GM11168 (cell line): ENCODE data around the gene WASHC2C.
"Not testable (repeated sequence)": the region's sequence is repeated elsewhere in the genome, so short reads cannot be mapped to it uniquely, and the experiment has no call there.

ENCODE experiments used
- in situ Hi-C: fragments of 300-500 bp; cut with MboI; formaldehyde crosslinking; loops from one replicate; pipeline ENCODE4 v1.12.0; 2022; ENCODE audit warnings: low sequenced_read_pairs; ENCODE audit not compliant: unreplicated experiment

The WASHC2C gene

GRCh38 chr10:45757661-45758396 is 30.8 kb downstream of the WASHC2C start:
- in situ Hi-C loops = not testable (repeated sequence)

- in situ Hi-C loops = not testable (repeated sequence)
These were observed 34.6 kb downstream of the WASHC2C start for GRCh38 chr10:45761622-45762021.

- in situ Hi-C loops = not testable (repeated sequence)
These were observed 36.0 kb downstream of the WASHC2C start for GRCh38 chr10:45763037-45763436.

GRCh38 chr10:45768334-45768733 is 41.3 kb downstream of the WASHC2C start:
- in situ Hi-C loops = not testable (repeated sequence)

- in situ Hi-C loops = not testable (repeated sequence)
These were observed 44.8 kb downstream of the WASHC2C start for GRCh38 chr10:45771757-45772461.

- in situ Hi-C loops = not testable (repeated sequence)
These were observed 59.2 kb downstream of the WASHC2C start for GRCh38 chr10:45786217-45786616.

GRCh38 chr10:45787212-45787741 is 60.2 kb downstream of the WASHC2C start:
- in situ Hi-C loops = not testable (repeated sequence)

GRCh38 chr10:45789991-45790390 is 62.9 kb downstream of the WASHC2C start:
- in situ Hi-C loops = not testable (repeated sequence)

GRCh38 chr10:45790694-45791426 is 63.8 kb downstream of the WASHC2C start:
- in situ Hi-C loops = not testable (repeated sequence)

- in situ Hi-C loops = not testable (repeated sequence)
These were observed 67.7 kb downstream of the WASHC2C start for GRCh38 chr10:45794761-45795160.

- in situ Hi-C loops = loop anchor here (25.0 kb wide), 1 partner anchor 559 kb away; no protein-coding TSS in a partner anchor
These were observed 76.3 kb downstream of the WASHC2C start for GRCh38 chr10:45803060-45804010.

- in situ Hi-C loops = loop anchor here (25.0 kb wide), 1 partner anchor 557 kb away; no protein-coding TSS in a partner anchor
These were observed 77.9 kb downstream of the WASHC2C start for GRCh38 chr10:45804996-45805395.

GRCh38 chr10:45809837-45810236 is 82.8 kb downstream of the WASHC2C start:
- in situ Hi-C loops = loop anchor here (25.0 kb wide), 1 partner anchor 552 kb away; no protein-coding TSS in a partner anchor

GRCh38 chr10:45811075-45811474 is 84.0 kb downstream of the WASHC2C start:
- in situ Hi-C loops = loop anchor here (25.0 kb wide), 1 partner anchor 551 kb away; no protein-coding TSS in a partner anchor

GRCh38 chr10:45812959-45813358 is 85.9 kb downstream of the WASHC2C start:
- in situ Hi-C loops = loop anchor here (25.0 kb wide), 1 partner anchor 549 kb away; no protein-coding TSS in a partner anchor

GRCh38 chr10:45814146-45814545 is 87.1 kb downstream of the WASHC2C start:
- in situ Hi-C loops = loop anchor here (25.0 kb wide), 1 partner anchor 548 kb away; no protein-coding TSS in a partner anchor

- in situ Hi-C loops = loop anchor here (25.0 kb wide), 1 partner anchor 545 kb away; no protein-coding TSS in a partner anchor
These were observed 90.2 kb downstream of the WASHC2C start for GRCh38 chr10:45817130-45817859.

- in situ Hi-C loops = loop anchor here (25.0 kb wide), 1 partner anchor 544 kb away; no protein-coding TSS in a partner anchor
These were observed 90.8 kb downstream of the WASHC2C start for GRCh38 chr10:45817912-45818311.
